M059J (cell line): ENCODE results near the gene PMVK. TPM values are rescaled to one million over a fixed set of nuclear protein-coding genes. Genes with fewer than 3 reads are reported as not detected.

Experiments used
- DNase-seq: peaks from one replicate; pipeline ENCODE4 v3.0.0-alpha.2; 2012; ENCODE audit warnings: low read depth
- total RNA-seq: library from RNA; depleted of rRNA; stranded (reverse); fragments of >200 nt; shearing (Covaris generic); gene quantifications from 2 replicates; pipeline ENCODE4 v1.2.3, GENCODE V29; 2014; rRNA removed

PMVK gene
- total RNA-seq, 1 experiment from 2014 or later, result 6.2 TPM

GRCh38 chr1:154881820-154882535, 54.5 kb downstream of the PMVK start:
- DNase-seq, result peak; percentile 29

- no peak for DNase-seq
These were observed 55.8 kb downstream of the PMVK start for GRCh38 chr1:154880671-154881070.

GRCh38 chr1:154879038-154879421, 57.5 kb downstream of the PMVK start:
- no peak for DNase-seq

DNA sequence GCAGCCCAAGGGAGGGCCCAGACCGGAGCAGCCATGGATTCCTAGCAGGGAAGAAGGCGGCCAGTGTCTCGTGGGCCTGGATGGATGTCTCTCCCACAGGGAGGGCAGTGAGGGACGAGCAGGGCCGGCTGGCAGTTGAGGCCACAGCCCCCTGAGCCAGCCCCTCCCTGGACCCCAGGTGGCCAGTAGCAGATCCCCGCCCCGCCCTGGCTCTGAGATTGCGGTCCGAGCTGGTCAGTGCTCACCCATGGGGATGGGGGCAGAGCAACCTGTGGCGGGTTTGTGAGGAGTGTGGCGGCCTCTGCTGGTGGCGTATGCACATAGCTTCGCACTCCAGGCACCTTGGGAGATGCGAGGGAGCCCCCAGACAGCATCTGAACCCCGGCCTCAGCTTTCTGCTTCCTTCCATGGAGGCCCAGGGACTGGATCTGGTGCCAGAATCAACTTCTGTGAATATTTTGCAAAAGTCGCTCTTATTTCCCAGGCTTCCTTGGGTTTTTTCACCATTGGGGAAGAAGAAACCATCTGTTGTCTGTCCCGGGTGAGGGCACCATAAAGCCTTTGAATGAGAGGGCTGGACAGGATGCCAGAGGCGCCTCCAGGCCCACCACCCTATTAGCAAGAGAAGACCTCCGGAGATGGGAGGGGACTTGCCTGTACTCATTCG, 58.0 kb downstream of the PMVK start:
- DNase-seq, result peak; percentile 57

DNA sequence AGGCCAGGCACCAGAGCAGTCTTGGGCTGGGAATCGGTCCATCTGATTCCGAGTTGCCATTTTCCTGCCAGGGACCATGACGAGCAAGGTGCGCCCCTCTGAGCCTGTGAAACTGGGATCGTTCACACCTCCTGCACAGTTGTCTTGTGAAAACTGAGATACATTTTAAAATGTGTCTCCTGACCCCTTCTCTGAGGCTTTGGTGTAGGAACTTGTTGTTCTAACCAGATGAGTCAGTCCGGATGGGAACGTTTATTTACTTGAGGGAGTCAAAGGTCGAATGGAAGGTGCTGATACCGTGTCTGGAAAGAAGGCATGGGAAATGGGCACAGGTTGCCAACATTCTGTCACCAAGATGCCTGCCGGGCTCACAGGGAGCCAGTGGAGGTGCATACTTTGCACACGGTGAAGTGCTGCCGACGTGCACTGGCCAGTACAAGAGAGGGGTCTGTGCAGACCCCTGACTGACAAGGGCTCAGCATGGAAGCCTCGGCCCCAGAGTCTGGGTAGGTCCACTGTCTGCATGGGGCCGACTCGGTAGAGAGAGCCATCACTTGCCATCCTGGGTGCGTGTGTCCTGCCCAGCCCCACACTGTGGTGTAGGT, 59.0 kb downstream of the PMVK start:
- DNase-seq, result peak; percentile 68

GRCh38 chr1:154876842-154877369, 59.6 kb downstream of the PMVK start:
- no peak for DNase-seq

Other genes starting within 250 kb of the PMVK start
- 0.37 TPM in 1 of 2 replicates, not detected in the other for gene KCNN3, start 66.4 kb downstream of the PMVK start, total RNA-seq
- gene PBXIP1, start 19.4 kb upstream of the PMVK start, total RNA-seq, result 66.7 and 97.9 TPM in 2 replicates
- 27.5 and 41.7 TPM in 2 replicates for gene PYGO2, start 25.1 kb upstream of the PMVK start, total RNA-seq
- 64.4 and 84.5 TPM in 2 replicates for gene SHC1, start 34.0 kb upstream of the PMVK start, total RNA-seq
- gene CKS1B, start 38.0 kb upstream of the PMVK start, total RNA-seq, result 338 TPM in 2 replicates
- gene FLAD1, start 46.6 kb upstream of the PMVK start, total RNA-seq, result 32.2 and 44.4 TPM in 2 replicates
- gene LENEP, start 56.9 kb upstream of the PMVK start, total RNA-seq, result not detected in 2 replicates
- gene ZBTB7B, start 66.1 kb upstream of the PMVK start, total RNA-seq, result 20.7 and 37.5 TPM in 2 replicates
- not detected in 2 replicates for gene DCST2, start 97.1 kb upstream of the PMVK start, total RNA-seq
- gene DCST1, start 97.1 kb upstream of the PMVK start, total RNA-seq, result not detected in 2 replicates
- gene ADAM15, start 114.6 kb upstream of the PMVK start, total RNA-seq, result 74.5 and 90.0 TPM in 2 replicates
- 22.8 and 36.2 TPM in 2 replicates for gene EFNA4, start 127.0 kb upstream of the PMVK start, total RNA-seq
- 0.59 and 2.9 TPM in 2 replicates for gene EFNA3, start 142.1 kb upstream of the PMVK start, total RNA-seq
- 15.1 and 17.9 TPM in 2 replicates for gene EFNA1, start 191.2 kb upstream of the PMVK start, total RNA-seq
- 55.7 and 62.9 TPM in 2 replicates for gene SLC50A1, start 199.1 kb upstream of the PMVK start, total RNA-seq
- gene DPM3, start 203.8 kb upstream of the PMVK start, total RNA-seq, result 88.4 and 175 TPM in 2 replicates
- gene KRTCAP2, start 236.6 kb upstream of the PMVK start, total RNA-seq, result 209 and 323 TPM in 2 replicates
- gene TRIM46, start 237.1 kb upstream of the PMVK start, total RNA-seq, result 1.1 and 3.1 TPM in 2 replicates